D721Med (cell line): ENCODE measurements around the gene SAP30.

ENCODE experiments used
- DNase-seq: peaks from one replicate; pipeline ENCODE4 v3.0.0; 2011; ENCODE audit warnings: low spot score; ENCODE audit not compliant: insufficient read length
- FAIRE-seq: peaks from 2 replicates; lab custom pipeline; 2011; peaks lifted over from hg19 to GRCh38; lab: Jason Lieb, UNC
- TF ChIP-seq, protein P1 (sequence below): IDR thresholded peaks from 2 replicates; pipeline ENCODE4 v1.5.1; 2012; ENCODE audit warnings: mild to moderate bottlenecking, control low read depth; ENCODE audit not compliant: insufficient read depth; ENCODE audit errors: missing control alignments

Gene SAP30

DNA sequence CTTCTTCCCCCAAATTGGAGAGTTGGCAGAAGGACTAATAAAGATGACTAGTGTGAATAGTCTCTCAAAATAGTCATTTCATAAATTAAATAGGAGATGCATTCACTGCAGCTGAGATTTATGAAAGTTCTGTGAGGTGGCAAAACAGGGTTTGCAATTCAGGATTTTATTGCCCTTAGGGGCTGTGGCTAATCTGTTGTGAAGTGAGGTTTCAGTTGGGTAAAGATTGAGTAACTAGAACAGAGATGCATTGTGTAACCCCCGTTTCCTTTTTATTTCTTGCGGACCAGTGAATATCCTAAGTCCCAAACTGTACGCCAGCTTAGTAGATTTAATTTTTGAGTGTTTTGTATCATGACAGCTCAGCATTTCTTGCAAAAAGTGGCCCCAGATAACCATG, 44.3 kb downstream of the SAP30 start:
- TF ChIP-seq, protein P1, sequence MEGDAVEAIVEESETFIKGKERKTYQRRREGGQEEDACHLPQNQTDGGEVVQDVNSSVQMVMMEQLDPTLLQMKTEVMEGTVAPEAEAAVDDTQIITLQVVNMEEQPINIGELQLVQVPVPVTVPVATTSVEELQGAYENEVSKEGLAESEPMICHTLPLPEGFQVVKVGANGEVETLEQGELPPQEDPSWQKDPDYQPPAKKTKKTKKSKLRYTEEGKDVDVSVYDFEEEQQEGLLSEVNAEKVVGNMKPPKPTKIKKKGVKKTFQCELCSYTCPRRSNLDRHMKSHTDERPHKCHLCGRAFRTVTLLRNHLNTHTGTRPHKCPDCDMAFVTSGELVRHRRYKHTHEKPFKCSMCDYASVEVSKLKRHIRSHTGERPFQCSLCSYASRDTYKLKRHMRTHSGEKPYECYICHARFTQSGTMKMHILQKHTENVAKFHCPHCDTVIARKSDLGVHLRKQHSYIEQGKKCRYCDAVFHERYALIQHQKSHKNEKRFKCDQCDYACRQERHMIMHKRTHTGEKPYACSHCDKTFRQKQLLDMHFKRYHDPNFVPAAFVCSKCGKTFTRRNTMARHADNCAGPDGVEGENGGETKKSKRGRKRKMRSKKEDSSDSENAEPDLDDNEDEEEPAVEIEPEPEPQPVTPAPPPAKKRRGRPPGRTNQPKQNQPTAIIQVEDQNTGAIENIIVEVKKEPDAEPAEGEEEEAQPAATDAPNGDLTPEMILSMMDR, result no peak
- no peak for DNase-seq
- FAIRE-seq, result no peak

DNA sequence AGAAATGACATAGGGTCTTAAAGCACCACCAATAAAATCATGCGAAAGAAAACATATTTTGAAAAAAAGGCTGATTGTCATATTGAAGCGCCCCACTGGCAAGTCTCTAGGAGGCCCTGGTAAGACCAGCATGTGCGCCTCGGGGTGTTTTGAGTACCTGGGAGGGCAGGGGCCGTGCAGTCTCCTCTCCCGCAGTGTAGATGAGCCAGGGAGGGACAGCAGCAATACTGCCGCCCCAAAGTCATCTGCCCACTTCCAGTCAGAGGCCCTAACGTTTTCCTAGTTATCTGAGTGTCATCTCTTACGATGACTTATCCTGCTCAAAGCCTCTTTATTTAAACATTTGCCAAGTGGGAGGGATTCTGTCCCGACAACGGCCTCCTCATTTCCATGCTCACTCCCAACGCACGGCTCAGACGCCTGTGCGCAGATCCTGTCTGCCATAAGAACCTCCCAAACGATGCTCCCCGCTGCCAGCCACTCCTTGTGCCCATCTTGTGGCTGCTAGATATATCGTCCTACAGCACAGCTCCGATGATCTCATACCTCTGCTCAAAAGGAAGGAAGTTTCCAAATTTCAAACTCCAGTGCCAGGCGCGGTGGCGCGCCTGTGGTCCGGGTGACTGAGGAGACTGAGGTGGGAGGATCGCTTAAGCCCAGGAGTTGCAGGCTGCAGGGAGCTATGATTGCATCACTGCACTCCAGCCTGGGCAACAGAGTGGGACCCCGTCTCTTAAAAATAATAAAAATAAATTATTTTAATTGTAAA, 45.3 kb downstream of the SAP30 start:
- TF ChIP-seq, protein P1, result no peak
- FAIRE-seq (no peak), DNase-seq (no peak)

DNA sequence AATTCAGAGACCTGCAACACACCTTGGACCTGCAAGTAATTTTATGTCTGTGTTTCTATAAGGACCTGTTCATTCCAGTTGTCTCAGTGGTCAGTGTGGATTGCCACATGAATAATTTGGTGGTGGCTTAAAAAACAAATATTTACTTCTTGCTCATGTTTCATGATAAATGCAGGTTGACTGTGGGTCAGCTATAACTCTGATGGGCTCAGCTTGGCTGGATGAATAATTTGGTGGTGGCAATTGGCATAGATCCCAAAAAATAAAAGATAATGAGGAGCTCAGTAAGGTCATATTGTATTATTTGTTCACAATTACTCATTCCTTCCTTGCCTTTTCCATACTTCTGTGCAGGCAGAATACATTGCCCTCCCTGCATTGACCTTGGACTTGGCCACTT, 47.1 kb downstream of the SAP30 start:
- FAIRE-seq (no peak), DNase-seq (no peak)
- TF ChIP-seq, protein P1, result no peak

DNA sequence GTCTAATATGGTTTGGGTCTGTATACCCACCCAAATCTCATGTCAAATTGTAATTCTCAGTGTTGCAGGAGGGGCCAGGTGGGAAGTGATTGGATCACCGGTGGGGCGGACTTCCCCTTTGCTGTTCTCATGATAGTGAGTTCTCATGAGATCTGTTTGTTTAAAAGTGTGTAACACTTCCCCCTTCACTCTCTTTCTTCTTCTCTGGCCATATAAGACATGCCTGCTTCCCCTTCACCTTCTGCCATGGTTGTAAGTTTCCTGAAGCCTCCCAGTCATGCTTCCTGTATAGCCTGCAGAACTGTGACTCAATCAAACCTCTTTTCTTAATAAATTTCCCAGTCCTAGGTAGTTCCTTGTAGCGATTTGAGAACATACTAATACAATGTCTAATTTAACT, 47.9 kb downstream of the SAP30 start:
- TF ChIP-seq, protein P1, result no peak
- no peak for FAIRE-seq
- DNase-seq, result no peak

DNA sequence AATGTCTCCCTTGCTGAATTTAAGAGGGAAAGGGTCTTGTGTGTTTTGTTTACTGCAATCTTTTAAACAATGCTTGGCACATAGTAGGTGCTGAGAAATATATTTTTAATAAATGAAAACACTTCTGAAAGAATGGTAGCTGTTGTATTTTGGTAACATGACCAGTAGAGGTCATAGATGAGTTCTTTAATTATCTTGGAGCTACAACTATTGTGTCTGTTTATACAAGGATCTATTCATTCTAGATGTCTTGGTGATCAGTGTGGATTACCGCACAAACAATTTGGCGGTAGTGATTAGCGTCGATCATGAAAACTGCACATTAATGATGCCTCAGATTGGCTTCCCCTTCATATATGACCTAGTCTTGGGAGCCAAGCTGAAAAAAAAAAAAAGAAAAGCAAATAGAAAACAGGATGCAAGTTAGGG, 49.6 kb downstream of the SAP30 start:
- DNase-seq, result no peak
- TF ChIP-seq, protein P1, result peak; percentile 55
- FAIRE-seq, result peak; percentile 63

DNA sequence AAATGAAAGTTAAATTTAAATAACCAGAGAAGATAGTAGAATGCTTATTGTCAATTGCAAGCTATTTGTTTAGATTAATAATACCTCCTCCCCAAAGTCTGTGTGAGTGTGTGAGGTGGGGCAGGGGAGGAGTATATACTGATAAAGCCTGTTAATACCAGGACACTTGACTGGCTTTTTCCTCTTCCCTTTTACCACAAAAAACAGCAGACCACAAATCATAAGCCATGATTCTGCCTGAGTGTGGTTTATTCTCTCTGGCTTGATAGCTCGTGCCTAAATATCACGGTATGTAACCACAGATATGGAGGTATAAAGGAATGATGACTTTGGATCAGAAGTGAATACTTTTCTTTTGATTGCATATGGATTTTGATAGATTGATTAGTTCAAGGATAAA, 50.0 kb downstream of the SAP30 start:
- TF ChIP-seq, protein P1, result no peak
- DNase-seq, result no peak
- no peak for FAIRE-seq
